ENCODE results near the gene C17orf78.
"Not testable (repeated sequence)": the region's sequence is repeated elsewhere in the genome, so short reads cannot be mapped to it uniquely, and the experiment has no call there.

C17orf78 gene

DNA sequence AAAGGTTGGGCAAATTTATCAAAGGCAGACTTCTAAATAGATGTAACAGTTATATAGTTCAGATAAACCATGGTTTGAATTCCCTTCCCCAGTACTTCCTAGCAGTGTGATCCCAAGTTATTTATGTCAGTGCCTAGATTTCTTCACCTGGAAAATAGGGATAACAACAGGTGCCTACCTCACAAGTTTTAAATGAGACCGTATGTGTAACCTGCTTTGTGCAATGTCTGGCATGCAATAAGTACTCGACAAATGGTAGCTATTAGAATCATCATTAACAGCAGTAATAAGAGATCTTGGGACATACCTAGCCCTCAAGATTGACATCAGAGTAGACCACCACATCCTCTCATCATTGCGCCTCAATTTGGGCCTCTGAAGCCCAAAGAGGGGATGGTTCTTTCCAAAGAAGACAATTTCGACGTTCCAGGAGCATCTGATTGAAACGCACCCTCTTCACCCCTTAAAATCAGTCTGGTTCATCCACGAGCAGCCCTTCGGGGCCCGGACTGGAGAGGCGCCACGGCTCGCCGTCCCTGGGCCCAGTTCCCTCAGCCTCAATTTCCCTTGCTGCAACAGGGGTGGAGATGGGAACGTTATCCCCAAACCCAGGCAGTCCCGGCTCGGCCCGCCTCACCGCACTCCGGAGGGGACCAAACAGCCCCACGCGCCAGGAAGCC lies 30.3 kb downstream of the C17orf78 start:
- H3K4me3 ChIP-seq (ENCODE audit: low read depth, low read length), result peak overlapping the region; percentile 95
- DNase-seq (ENCODE audit: low read depth), result no peak
- TF ChIP-seq, protein P1, sequence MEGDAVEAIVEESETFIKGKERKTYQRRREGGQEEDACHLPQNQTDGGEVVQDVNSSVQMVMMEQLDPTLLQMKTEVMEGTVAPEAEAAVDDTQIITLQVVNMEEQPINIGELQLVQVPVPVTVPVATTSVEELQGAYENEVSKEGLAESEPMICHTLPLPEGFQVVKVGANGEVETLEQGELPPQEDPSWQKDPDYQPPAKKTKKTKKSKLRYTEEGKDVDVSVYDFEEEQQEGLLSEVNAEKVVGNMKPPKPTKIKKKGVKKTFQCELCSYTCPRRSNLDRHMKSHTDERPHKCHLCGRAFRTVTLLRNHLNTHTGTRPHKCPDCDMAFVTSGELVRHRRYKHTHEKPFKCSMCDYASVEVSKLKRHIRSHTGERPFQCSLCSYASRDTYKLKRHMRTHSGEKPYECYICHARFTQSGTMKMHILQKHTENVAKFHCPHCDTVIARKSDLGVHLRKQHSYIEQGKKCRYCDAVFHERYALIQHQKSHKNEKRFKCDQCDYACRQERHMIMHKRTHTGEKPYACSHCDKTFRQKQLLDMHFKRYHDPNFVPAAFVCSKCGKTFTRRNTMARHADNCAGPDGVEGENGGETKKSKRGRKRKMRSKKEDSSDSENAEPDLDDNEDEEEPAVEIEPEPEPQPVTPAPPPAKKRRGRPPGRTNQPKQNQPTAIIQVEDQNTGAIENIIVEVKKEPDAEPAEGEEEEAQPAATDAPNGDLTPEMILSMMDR (IDR thresholded peaks at IDR 0.05; ENCODE audit: low read depth, low read length, missing control alignments), result no peak

DNA sequence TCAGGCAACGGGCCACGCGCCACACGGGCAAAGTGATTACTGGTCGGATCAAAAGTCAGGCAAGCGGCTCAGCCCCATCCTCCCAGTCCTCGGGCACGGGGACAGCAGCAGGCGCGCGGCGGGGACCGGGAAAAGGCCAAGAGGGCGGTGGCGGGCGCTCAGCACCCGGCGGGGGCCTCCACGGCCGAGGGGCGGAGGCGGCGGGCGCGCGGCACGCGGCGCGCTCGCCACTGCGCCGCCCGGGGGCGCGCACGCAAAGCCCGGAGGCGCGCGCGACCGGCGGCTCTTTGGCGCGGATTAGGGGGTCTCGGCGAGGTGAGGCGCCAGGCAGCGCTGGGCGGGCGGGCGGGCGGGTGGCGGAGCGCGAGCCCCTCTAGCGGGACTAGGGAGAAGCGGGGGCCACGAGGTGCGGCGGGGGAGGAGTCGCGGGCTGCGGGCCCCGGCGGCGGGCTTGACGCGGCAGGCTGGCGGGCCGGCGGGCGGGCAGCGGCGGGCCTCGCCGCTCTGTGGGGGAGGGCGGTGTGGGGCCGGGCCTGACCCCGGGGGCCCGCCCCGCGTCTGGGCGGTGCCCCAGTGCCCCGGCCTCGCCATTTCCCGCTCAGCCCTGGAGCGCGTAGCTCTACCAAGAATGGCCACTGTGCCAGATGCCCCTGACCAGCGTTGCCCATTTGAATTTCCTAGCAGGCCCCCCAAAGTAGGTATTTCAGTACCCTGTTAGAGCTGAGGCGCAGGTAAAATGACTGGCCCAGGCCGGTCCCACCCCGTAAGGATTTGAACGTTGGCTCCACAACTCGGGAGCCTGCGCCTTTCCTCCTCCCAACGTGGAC lies 31.1 kb downstream of the C17orf78 start, which contains the start of the genes ACACA and TADA2A:
ACACA (minus strand) TSS at position 202 of the 827 bp plus-strand sequence. CDS start 537 bp downstream, outside the sequence.
TADA2A (plus strand) TSS at position 252 of the 827 bp plus-strand sequence. CDS start 4,480 bp downstream, outside the sequence.
- DNase-seq (ENCODE audit: low read depth), result peak; percentile 24
- TF ChIP-seq, protein P1 (IDR thresholded peaks at IDR 0.05; ENCODE audit: low read depth, low read length, missing control alignments), result no peak
- H3K4me3 ChIP-seq (ENCODE audit: low read depth, low read length), result peak within 1 kb of the TSS; percentile 95

DNA sequence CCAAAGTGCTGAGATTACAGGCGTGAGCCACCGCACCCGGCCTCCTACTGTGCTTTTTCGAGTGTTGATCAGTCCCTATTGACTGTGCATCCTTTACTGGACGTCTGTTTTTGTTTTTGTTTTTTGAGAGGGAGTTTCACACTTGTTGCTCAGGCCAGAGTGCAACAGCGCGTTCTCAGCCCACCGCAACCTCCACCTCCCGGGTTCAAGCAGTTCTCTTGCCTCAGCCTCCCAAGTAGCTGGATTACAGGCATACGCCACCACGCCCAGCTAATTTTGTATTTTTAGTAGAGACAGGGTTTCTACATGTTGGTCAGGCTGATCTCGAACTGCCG lies 32.3 kb downstream of the C17orf78 start:
- H3K4me3 ChIP-seq (ENCODE audit: low read depth, low read length), result peak overlapping the region; percentile 95; the same call in 1 of the 2 replicates
- DNase-seq (ENCODE audit: low read depth), result not testable (repeated sequence)

DNA sequence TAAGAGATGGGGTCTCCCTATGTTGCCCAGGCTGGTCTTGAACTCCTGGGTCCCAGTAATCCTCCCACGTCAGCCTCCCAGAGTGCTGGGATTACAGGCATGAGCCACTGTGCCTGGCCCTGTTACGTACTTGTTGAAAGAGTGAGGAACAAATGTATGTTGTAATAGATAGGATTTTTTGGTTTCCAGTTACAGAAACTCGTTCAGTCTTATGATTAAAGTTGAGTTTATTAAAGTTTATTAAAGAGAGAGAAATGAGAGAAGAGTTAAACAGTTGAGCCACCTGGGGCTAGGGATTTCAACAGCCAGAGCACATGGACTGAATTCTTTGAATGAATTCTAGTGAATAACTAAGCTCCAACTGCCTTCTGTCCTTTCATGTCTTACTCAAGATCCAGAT lies 34.6 kb downstream of the C17orf78 start:
- DNase-seq (ENCODE audit: low read depth), result no peak
- no peak overlapping the region for H3K4me3 ChIP-seq (ENCODE audit: low read depth, low read length)
- TF ChIP-seq, protein P1 (IDR thresholded peaks at IDR 0.05; ENCODE audit: low read depth, low read length, missing control alignments), result no peak

DNA sequence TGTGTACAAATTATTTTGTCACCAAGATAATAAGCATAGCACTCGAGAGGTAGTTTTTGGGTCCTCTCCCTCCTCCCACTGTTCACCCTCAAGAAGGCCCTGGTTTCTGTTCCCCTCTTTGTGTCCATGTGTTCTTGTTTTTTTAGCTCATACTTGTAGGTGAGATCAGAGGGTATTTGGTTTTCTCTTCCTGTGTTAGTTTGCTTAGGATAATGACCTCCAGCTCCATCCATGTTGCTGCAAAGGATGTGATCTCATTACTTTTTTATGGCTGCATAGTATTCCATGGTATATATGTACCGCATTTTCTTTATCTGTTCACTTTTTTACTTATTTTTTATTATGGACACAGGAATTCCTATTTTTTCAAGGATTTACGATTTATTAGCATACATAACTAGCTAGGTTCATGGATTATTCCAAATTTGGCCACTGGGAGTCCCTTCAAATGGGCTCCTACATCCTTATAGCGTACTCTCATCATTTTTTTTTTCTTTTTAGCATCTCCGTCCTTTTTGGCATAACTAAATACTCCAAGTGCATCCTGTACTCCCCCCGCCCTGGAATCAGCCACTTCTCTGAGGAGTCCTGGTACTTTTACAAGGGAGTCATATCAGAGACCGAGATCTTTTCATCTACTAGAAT lies 38.2 kb downstream of the C17orf78 start:
- TF ChIP-seq, protein P1 (IDR thresholded peaks at IDR 0.05; ENCODE audit: low read depth, low read length, missing control alignments), result peak; percentile 27
- DNase-seq (ENCODE audit: low read depth), result no peak
- no peak overlapping the region for H3K4me3 ChIP-seq (ENCODE audit: low read depth, low read length)

DNA sequence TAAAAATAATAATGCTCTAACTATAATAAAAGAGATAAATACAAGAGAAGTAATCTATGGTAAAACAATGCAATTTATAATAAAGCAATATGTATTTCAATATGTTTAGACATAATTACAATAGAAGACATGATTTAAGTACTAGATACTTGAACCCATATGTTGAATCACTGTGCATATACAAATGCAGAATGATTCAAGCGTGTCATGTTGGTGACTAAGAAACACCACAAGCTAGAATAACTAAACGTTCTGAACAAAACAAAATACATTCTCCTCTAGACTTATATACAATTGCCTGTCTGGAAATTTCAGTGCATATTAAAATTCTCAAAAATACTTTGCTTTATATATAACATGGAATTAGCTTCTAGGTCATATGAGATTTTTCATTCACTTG lies 42.1 kb downstream of the C17orf78 start:
- H3K4me3 ChIP-seq (ENCODE audit: low read depth, low read length), result no peak overlapping the region
- TF ChIP-seq, protein P1 (IDR thresholded peaks at IDR 0.05; ENCODE audit: low read depth, low read length, missing control alignments), result no peak
- no peak for DNase-seq (ENCODE audit: low read depth)

DNA sequence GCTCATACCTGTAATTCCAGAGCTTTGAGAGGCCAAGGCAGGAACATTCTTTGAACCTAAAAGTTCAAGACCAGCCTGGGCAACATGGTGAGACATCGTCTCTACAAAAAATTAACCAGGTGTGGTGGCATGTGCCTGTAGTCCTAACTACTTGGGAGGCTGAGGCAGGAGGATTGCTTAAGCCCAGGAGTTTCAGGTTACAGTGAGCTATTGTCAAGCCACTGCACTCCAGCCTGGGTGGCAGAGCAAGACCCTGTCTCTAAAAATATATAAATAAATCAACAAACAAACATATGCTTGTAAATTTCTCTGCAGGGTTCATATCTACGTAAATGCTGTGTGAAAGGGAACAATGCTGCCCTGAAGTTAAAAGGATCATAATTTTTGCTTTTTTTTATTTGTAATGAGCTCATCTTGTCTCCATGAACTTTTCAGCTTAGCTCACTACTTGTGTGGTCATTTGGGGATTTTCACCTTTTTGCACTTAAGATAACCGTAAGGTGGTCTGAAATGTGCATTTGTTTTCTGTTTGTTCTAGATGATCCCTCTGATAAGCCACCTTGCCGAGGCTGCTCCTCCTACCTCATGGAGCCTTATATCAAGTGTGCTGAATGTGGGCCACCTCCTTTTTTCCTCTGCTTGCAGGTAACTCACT lies 47.3 kb downstream of the C17orf78 start:
- TF ChIP-seq, protein P1 (IDR thresholded peaks at IDR 0.05; ENCODE audit: low read depth, low read length, missing control alignments), result no peak
- H3K4me3 ChIP-seq (ENCODE audit: low read depth, low read length), result no peak overlapping the region
- DNase-seq (ENCODE audit: low read depth), result no peak
